Measurements from ENCODE around the gene CCL16.

Gene CCL16

DNA sequence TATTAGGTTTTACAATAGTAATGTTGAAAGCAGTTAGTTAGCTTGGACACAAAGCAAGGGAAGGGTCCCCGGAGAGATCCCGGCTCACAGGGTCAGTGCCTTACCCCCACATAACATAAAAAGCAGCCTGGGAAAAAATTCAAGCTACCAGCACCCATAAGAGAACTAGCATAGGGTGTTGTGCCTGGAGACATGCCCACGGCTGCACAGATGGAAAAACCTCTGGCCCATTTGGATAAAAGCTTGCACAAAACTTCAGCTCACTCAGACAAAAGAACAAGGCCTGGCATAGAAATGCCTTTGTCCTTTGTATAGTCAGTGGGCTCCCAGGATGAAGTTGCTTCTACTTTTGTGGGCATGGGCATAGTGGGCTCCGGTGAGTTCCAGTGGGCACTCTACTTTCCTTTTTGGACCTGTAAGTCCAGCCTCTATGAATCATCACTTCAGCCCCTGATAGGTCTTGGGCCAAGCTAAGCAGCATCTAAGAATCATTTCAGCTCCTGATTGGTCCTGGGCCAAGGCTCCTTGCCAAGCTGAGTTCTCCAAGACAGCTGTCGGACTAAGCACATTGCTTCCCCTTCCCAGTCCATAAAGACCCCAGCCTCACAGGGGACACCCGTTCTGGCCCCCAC is 49.4 kb downstream of the CCL16 start:
- Histone ChIP-seq H3K27me3 (ENCODE audit: insufficient read depth, low read length, poor library complexity) (peaks cover 4% of the 10 kb centered on the region), H3K4me2 (ENCODE audit: insufficient read depth, low read length) (no peak overlapping the region), H3K9ac (ENCODE audit: low read depth, low read length) (no peak overlapping the region), H3K79me2 (ENCODE audit: insufficient read depth, low read length) (no peaks in the 10 kb centered on the region), H3K27ac (ENCODE audit: low read length) (no peak overlapping the region), H3K4me1 (ENCODE audit: insufficient read depth, low read length) (peaks cover 14% of the 10 kb centered on the region; the same call in 1 of the 2 replicates), H2AFZ (ENCODE audit: low read depth, low read length) (no peak overlapping the region), H4K20me1 (ENCODE audit: insufficient read depth, low read length) (no peaks in the 10 kb centered on the region), H3K36me3 (ENCODE audit: insufficient read depth, low read length) (no peaks in the 10 kb centered on the region), H3K9me3 (ENCODE audit: insufficient read depth, low read length, severe bottlenecking) (no peaks in the 10 kb centered on the region), H3K4me3 (ENCODE audit: low read depth in 1 of 2, low read length in 2 of 2) (no peak overlapping the region)
- no peak for DNase-seq
- TF ChIP-seq EZH2 (IDR thresholded peaks at IDR 0.05; ENCODE audit: borderline replicate concordance, low read depth, low read length, severe bottlenecking): no peak
- TF ChIP-seq, protein P1, sequence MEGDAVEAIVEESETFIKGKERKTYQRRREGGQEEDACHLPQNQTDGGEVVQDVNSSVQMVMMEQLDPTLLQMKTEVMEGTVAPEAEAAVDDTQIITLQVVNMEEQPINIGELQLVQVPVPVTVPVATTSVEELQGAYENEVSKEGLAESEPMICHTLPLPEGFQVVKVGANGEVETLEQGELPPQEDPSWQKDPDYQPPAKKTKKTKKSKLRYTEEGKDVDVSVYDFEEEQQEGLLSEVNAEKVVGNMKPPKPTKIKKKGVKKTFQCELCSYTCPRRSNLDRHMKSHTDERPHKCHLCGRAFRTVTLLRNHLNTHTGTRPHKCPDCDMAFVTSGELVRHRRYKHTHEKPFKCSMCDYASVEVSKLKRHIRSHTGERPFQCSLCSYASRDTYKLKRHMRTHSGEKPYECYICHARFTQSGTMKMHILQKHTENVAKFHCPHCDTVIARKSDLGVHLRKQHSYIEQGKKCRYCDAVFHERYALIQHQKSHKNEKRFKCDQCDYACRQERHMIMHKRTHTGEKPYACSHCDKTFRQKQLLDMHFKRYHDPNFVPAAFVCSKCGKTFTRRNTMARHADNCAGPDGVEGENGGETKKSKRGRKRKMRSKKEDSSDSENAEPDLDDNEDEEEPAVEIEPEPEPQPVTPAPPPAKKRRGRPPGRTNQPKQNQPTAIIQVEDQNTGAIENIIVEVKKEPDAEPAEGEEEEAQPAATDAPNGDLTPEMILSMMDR (IDR thresholded peaks at IDR 0.05; ENCODE audit: borderline replicate concordance, extremely low read depth, low read length, poor library complexity, severe bottlenecking): no peak
- no peak for ATAC-seq (ENCODE audit: insufficient read depth, low read depth)

GRCh38 chr17:35930211-35931065 is 50.9 kb downstream of the CCL16 start, which contains the start of gene RDM1:
RDM1 (minus strand) TSS chr17:35930773; CDS start chr17:35930727, 46 bp downstream.
- Histone ChIP-seq H3K4me1 (ENCODE audit: insufficient read depth, low read length) (peaks cover 14% of the 10 kb centered on the region; the same call in 1 of the 2 replicates), H2AFZ (ENCODE audit: low read depth, low read length) (peak within 1 kb of the TSS; percentile 43), H3K27me3 (ENCODE audit: insufficient read depth, low read length, poor library complexity) (peaks cover 4% of the 10 kb centered on the region), H3K4me2 (ENCODE audit: insufficient read depth, low read length) (peak within 1 kb of the TSS; percentile 57), H3K36me3 (ENCODE audit: insufficient read depth, low read length) (no peaks in the 10 kb centered on the region), H3K9ac (ENCODE audit: low read depth, low read length) (peak within 1 kb of the TSS; percentile 52), H3K4me3 (ENCODE audit: low read depth in 1 of 2, low read length in 2 of 2) (peak within 1 kb of the TSS in 1 of 2 experiments; percentile 56; a peak in 2 of 4 replicates), H3K27ac (ENCODE audit: low read length) (peak within 1 kb of the TSS; percentile 29; the same call in 1 of the 2 replicates), H3K9me3 (ENCODE audit: insufficient read depth, low read length, severe bottlenecking) (no peaks in the 10 kb centered on the region), H3K79me2 (ENCODE audit: insufficient read depth, low read length) (no peaks in the 10 kb centered on the region), H4K20me1 (ENCODE audit: insufficient read depth, low read length) (no peaks in the 10 kb centered on the region)
- ATAC-seq (ENCODE audit: insufficient read depth, low read depth) (peak; percentile 98), DNase-seq (peak; percentile 78)
- TF ChIP-seq, protein P1 (IDR thresholded peaks at IDR 0.05; ENCODE audit: borderline replicate concordance, extremely low read depth, low read length, poor library complexity, severe bottlenecking): no peak
- no peak for TF ChIP-seq EZH2 (IDR thresholded peaks at IDR 0.05; ENCODE audit: borderline replicate concordance, low read depth, low read length, severe bottlenecking)

- no peak overlapping the region for H2AFZ ChIP-seq (ENCODE audit: low read depth, low read length)
- H3K4me1 ChIP-seq (ENCODE audit: insufficient read depth, low read length): peaks cover 14% of the 10 kb centered on the region; the same call in 1 of the 2 replicates
- H3K36me3 ChIP-seq (ENCODE audit: insufficient read depth, low read length): no peaks in the 10 kb centered on the region
- no peak for DNase-seq
- no peak overlapping the region for H3K4me2 ChIP-seq (ENCODE audit: insufficient read depth, low read length)
- peaks cover 4% of the 10 kb centered on the region for H3K27me3 ChIP-seq (ENCODE audit: insufficient read depth, low read length, poor library complexity)
- no peak overlapping the region for H3K9ac ChIP-seq (ENCODE audit: low read depth, low read length)
- no peak for TF ChIP-seq EZH2 (IDR thresholded peaks at IDR 0.05; ENCODE audit: borderline replicate concordance, low read depth, low read length, severe bottlenecking)
- TF ChIP-seq, protein P1 (IDR thresholded peaks at IDR 0.05; ENCODE audit: borderline replicate concordance, extremely low read depth, low read length, poor library complexity, severe bottlenecking): no peak
- no peak for ATAC-seq (ENCODE audit: insufficient read depth, low read depth)
- no peaks in the 10 kb centered on the region for H4K20me1 ChIP-seq (ENCODE audit: insufficient read depth, low read length)
- H3K79me2 ChIP-seq (ENCODE audit: insufficient read depth, low read length): no peaks in the 10 kb centered on the region
- no peaks in the 10 kb centered on the region for H3K9me3 ChIP-seq (ENCODE audit: insufficient read depth, low read length, severe bottlenecking)
- H3K4me3 ChIP-seq (ENCODE audit: low read depth in 1 of 2, low read length in 2 of 2): no peak overlapping the region
- no peak overlapping the region for H3K27ac ChIP-seq (ENCODE audit: low read length)
Measured at GRCh38 chr17:35927714-35928113, 53.6 kb downstream of the CCL16 start.

Measured in DND-41 (cell line).